NOMO-1 treated with dmso at 0.1 percent for 144 hours (cell line): Measurements from ENCODE around the gene FAM184A.
"Not testable (repeated sequence)": the region's sequence is repeated elsewhere in the genome, so short reads cannot be mapped to it uniquely, and the experiment has no call there.

Experiments
- DNase-seq: peaks from one replicate; lab custom pipeline; 2025; ENCODE audit not compliant: unreplicated experiment; lab: John Stamatoyannopoulos, UW

Gene FAM184A

GRCh38 chr6:119022796-119023195 lies 55.7 kb downstream of the FAM184A start:
- DNase-seq = no peak

GRCh38 chr6:119020597-119021561 lies 57.6 kb downstream of the FAM184A start:
- no peak for DNase-seq

- not testable (repeated sequence) for DNase-seq
Observed at GRCh38 chr6:119015165-119015564, 63.3 kb downstream of the FAM184A start.

GRCh38 chr6:119012521-119012920 lies 65.9 kb downstream of the FAM184A start:
- DNase-seq = no peak

GRCh38 chr6:119009266-119009665 lies 69.2 kb downstream of the FAM184A start:
- DNase-seq = not testable (repeated sequence)

- no peak for DNase-seq
Observed at GRCh38 chr6:119006974-119007373, 71.5 kb downstream of the FAM184A start.

GRCh38 chr6:119002069-119002468 lies 76.4 kb downstream of the FAM184A start:
- no peak for DNase-seq

- DNase-seq = no peak
Observed at GRCh38 chr6:118999494-119000040, 78.9 kb downstream of the FAM184A start.

GRCh38 chr6:118997426-118997825 lies 81.0 kb downstream of the FAM184A start:
- not testable (repeated sequence) for DNase-seq

- no peak for DNase-seq
Observed at GRCh38 chr6:118996289-118996820, 82.1 kb downstream of the FAM184A start.

GRCh38 chr6:118993803-118994251 lies 84.6 kb downstream of the FAM184A start:
- no peak for DNase-seq

- no peak for DNase-seq
Observed at GRCh38 chr6:118993358-118993757, 85.1 kb downstream of the FAM184A start.

GRCh38 chr6:118992186-118992795 lies 86.2 kb downstream of the FAM184A start:
- no peak for DNase-seq

GRCh38 chr6:118986312-118986711 lies 92.2 kb downstream of the FAM184A start:
- no peak for DNase-seq

GRCh38 chr6:118985123-118985830 lies 93.2 kb downstream of the FAM184A start:
- no peak for DNase-seq

GRCh38 chr6:118984342-118984741 lies 94.1 kb downstream of the FAM184A start:
- DNase-seq = no peak

- no peak for DNase-seq
Observed at GRCh38 chr6:118982575-118982911, 95.9 kb downstream of the FAM184A start.

GRCh38 chr6:118981884-118982574 lies 96.4 kb downstream of the FAM184A start:
- DNase-seq = no peak

- DNase-seq = peak; percentile 59
Observed at GRCh38 chr6:118980063-118980462, 98.4 kb downstream of the FAM184A start.

GRCh38 chr6:118974790-118975189 lies 103.7 kb downstream of the FAM184A start:
- no peak for DNase-seq
